Neural cell (in vitro differentiated cells): ENCODE results near the gene TXNL1.

Experiments
- MXI1 ChIP-seq: fragments of 450-650 bp; conservative IDR thresholded peaks from 2 replicates; pipeline ENCODE4 v1.6.1; 2014; ENCODE audit warnings: antibody characterized with exemption, mild to moderate bottlenecking; ENCODE audit not compliant: poor library complexity, severe bottlenecking
- RAD21 ChIP-seq: fragments of 450-650 bp; conservative IDR thresholded peaks from 2 replicates; pipeline ENCODE4 v1.6.1; 2014; ENCODE audit warnings: antibody characterized with exemption, mild to moderate bottlenecking, moderate library complexity
- SMC3 ChIP-seq: fragments of 450-650 bp; conservative IDR thresholded peaks from 2 replicates; pipeline ENCODE4 v1.6.1; 2014; ENCODE audit warnings: antibody characterized with exemption, mild to moderate bottlenecking, moderate library complexity; ENCODE audit not compliant: poor library complexity
- TF ChIP-seq, protein P1 (sequence below): fragments of 450-650 bp; IDR thresholded peaks from 2 replicates; pipeline ENCODE4 v1.5.1; 2014; ENCODE audit warnings: antibody characterized with exemption, mild to moderate bottlenecking, moderate library complexity; ENCODE audit not compliant: poor library complexity, severe bottlenecking
- TF ChIP-seq, protein P2 (sequence below): IDR thresholded peaks from 2 replicates; pipeline ENCODE4 v1.6.1; 2012; ENCODE audit warnings: borderline replicate concordance

DNA sequence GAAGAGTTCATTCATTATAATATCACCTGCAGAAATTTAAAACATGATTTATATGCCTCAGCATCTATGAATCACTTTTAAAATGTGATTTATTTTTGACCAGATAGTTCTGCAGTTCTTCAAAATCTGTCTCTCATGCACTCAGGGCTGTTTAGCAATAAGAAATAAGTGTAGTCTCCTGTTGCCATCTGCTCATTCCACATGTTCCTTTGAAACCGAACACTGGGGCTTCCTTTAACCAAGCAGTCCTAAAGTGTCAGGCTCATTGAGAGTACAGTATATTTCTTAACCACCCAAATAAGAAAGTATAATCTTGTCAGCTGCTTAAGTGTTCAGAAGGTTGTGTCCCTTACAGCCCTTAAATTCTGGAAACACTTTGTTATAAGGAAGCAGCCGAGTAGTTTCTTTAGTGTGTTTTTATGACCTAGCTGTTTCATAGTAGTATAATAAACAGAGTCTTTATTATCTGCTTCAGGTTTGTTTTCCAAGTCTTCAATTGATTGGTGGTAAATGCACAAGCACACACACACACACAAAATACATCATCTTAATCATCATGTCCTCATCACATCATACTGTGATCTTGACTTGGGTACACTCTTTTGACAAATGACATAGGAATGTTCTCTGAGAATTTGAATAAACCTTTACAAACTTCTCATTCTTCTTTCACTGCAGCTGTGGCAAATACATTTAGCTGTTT lies 23.1 kb upstream of the TXNL1 start:
- TF ChIP-seq SMC3 (no peak), MXI1 (no peak), RAD21 (no peak)
- TF ChIP-seq, protein P1, sequence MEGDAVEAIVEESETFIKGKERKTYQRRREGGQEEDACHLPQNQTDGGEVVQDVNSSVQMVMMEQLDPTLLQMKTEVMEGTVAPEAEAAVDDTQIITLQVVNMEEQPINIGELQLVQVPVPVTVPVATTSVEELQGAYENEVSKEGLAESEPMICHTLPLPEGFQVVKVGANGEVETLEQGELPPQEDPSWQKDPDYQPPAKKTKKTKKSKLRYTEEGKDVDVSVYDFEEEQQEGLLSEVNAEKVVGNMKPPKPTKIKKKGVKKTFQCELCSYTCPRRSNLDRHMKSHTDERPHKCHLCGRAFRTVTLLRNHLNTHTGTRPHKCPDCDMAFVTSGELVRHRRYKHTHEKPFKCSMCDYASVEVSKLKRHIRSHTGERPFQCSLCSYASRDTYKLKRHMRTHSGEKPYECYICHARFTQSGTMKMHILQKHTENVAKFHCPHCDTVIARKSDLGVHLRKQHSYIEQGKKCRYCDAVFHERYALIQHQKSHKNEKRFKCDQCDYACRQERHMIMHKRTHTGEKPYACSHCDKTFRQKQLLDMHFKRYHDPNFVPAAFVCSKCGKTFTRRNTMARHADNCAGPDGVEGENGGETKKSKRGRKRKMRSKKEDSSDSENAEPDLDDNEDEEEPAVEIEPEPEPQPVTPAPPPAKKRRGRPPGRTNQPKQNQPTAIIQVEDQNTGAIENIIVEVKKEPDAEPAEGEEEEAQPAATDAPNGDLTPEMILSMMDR = no peak
- TF ChIP-seq, protein P2, sequence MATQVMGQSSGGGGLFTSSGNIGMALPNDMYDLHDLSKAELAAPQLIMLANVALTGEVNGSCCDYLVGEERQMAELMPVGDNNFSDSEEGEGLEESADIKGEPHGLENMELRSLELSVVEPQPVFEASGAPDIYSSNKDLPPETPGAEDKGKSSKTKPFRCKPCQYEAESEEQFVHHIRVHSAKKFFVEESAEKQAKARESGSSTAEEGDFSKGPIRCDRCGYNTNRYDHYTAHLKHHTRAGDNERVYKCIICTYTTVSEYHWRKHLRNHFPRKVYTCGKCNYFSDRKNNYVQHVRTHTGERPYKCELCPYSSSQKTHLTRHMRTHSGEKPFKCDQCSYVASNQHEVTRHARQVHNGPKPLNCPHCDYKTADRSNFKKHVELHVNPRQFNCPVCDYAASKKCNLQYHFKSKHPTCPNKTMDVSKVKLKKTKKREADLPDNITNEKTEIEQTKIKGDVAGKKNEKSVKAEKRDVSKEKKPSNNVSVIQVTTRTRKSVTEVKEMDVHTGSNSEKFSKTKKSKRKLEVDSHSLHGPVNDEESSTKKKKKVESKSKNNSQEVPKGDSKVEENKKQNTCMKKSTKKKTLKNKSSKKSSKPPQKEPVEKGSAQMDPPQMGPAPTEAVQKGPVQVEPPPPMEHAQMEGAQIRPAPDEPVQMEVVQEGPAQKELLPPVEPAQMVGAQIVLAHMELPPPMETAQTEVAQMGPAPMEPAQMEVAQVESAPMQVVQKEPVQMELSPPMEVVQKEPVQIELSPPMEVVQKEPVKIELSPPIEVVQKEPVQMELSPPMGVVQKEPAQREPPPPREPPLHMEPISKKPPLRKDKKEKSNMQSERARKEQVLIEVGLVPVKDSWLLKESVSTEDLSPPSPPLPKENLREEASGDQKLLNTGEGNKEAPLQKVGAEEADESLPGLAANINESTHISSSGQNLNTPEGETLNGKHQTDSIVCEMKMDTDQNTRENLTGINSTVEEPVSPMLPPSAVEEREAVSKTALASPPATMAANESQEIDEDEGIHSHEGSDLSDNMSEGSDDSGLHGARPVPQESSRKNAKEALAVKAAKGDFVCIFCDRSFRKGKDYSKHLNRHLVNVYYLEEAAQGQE = no peak
